Panc1 (cell line): ENCODE data around the gene MICA.

Source experiments
- POLR2AphosphoS5 ChIP-seq: IDR thresholded peaks from 2 replicates; pipeline ENCODE4 v1.6.1; 2012; ENCODE audit warnings: mild to moderate bottlenecking, low read depth, low read length, moderate library complexity
- REST ChIP-seq, 2 experiments: IDR thresholded peaks; 2 replicates each; pipeline ENCODE4 v1.6.1; 2011 to 2012; ENCODE audit warnings: low read depth in 2 of 2, control low read depth in 1 of 2, low read length in 1 of 2, mild to moderate bottlenecking in 1 of 2, moderate library complexity in 1 of 2; ENCODE audit not compliant: insufficient read depth in 1 of 2

- TF ChIP-seq POLR2AphosphoS5, result no peak
- TF ChIP-seq REST (IDR thresholded peaks at IDR 0.05; ENCODE audit: insufficient read depth in 1 of 2, low read depth in 2 of 2, low read length in 1 of 2), result no peak
These were observed 2.0 kb upstream of the MICA start for GRCh38 chr6:31401403-31401802.
